HepG2 (cell line): ENCODE measurements around the gene ZKSCAN3. TPM values are rescaled to one million over a fixed set of nuclear protein-coding genes. Genes with fewer than 3 reads are reported as not detected.

Experiments
- ATAC-seq: fragments of 200-7000 bp; cut with Tn5 transposase; 3 replicates; pipeline ENCODE4 v1.9.1; 2020; ENCODE audit warnings: mild to moderate bottlenecking, moderate library complexity
- BruUV-seq: library from RNA; stranded (reverse); fragments of 400-500 nt; replicated peaks from 2 replicates; lab custom pipeline; 2021; lab: Mats Ljungman, UMichigan
- CTCF ChIA-PET: fragments of 300-600 bp; formaldehyde crosslinking; extraction: SDS; loops from one replicate; lab custom pipeline; 2021; ENCODE audit warnings: low total read pairs, inconsistent platforms, low intra/inter-chr PET ratio; lab: Yijun Ruan, JAX
- POLR2A ChIA-PET: fragments of 350-600 bp; sonication (Branson Sonifier 250); formaldehyde crosslinking; loops from one replicate; lab custom pipeline; 2020; ENCODE audit warnings: antibody characterized with exemption, inconsistent platforms; lab: Yijun Ruan, JAX
- DNase-seq: peaks from one replicate; pipeline ENCODE4 v3.0.0-alpha.2; 2015; ENCODE audit warnings: low spot score
- FAIRE-seq: peaks from 3 replicates; lab custom pipeline; 2011; peaks lifted over from hg19 to GRCh38; lab: Jason Lieb, UNC
- H2AFZ ChIP-seq: one replicate; pipeline ENCODE4 v1.6.1; 2011; ENCODE audit warnings: low read length, inconsistent platforms
- H3K27ac ChIP-seq: fragments of 300-600 bp; 3 replicates; pipeline ENCODE4 v1.8.0; 2011; ENCODE audit warnings: mixed run types, mild to moderate bottlenecking, mixed read lengths, low read length, inconsistent platforms; ENCODE audit not compliant: insufficient read depth; ENCODE audit errors: extremely low read length
- H3K27me3 ChIP-seq, 2 experiments: fragments of 200-600 bp in 1 of 2; 2 replicates in 1 of 2; 3 replicates in 1 of 2; pipeline versions ENCODE4 v1.6.0 to v1.8.0; 2011; ENCODE audit warnings: low read length in 2 of 2, mild to moderate bottlenecking in 2 of 2, moderate library complexity in 2 of 2, inconsistent platforms in 1 of 2; ENCODE audit not compliant: insufficient read depth in 2 of 2, control insufficient read depth in 1 of 2
- H3K36me3 ChIP-seq, 2 experiments: fragments of 200-600 bp in 1 of 2; replicated peaks in 1 of 2; 2 replicates in 1 of 2; 3 replicates in 1 of 2; pipeline versions ENCODE4 v1.5.1 to v1.8.0; 2011; ENCODE audit warnings: low read length in 2 of 2, inconsistent platforms in 1 of 2; ENCODE audit not compliant: insufficient read depth in 2 of 2, control insufficient read depth in 1 of 2
- H3K4me1 ChIP-seq: 2 replicates; pipeline ENCODE4 v1.5.1; 2012; ENCODE audit warnings: low read length, inconsistent platforms; ENCODE audit not compliant: insufficient read depth
- H3K4me2 ChIP-seq: 2 replicates; pipeline ENCODE4 v1.6.0; 2011; ENCODE audit warnings: low read depth, low read length, inconsistent platforms
- H3K4me3 ChIP-seq, 3 experiments: fragments of 200-600 bp in 1 of 3; sonication (generic), shearing (Covaris generic) in 1 of 3; replicated peaks in 1 of 3; 2 replicates each; pipeline ENCODE4 v1.5.1; 2011 to 2016; ENCODE audit warnings: low read length in 3 of 3, inconsistent platforms in 2 of 3, low read depth in 2 of 3, mild to moderate bottlenecking in 2 of 3, control low read depth in 1 of 3, mixed read lengths in 1 of 3; ENCODE audit not compliant: insufficient read depth in 1 of 3
- H3K79me2 ChIP-seq: one replicate; pipeline ENCODE4 v1.6.1; 2011; ENCODE audit warnings: low read length, inconsistent platforms; ENCODE audit not compliant: insufficient read depth
- H3K9ac ChIP-seq: 2 replicates; pipeline ENCODE4 v1.6.0; 2011; ENCODE audit warnings: mild to moderate bottlenecking, low read depth, low read length, inconsistent platforms; ENCODE audit not compliant: insufficient read depth
- H3K9me3 ChIP-seq: 2 replicates; pipeline ENCODE4 v1.5.1; 2012; ENCODE audit warnings: mild to moderate bottlenecking, low read length
- H4K20me1 ChIP-seq: 2 replicates; pipeline ENCODE4 v1.6.0; 2011; ENCODE audit warnings: inconsistent platforms, mild to moderate bottlenecking, low read length, moderate library complexity; ENCODE audit not compliant: insufficient read depth
- ARID3A ChIP-seq: IDR thresholded peaks from 2 replicates; pipeline ENCODE4 v1.6.1; 2012; ENCODE audit warnings: low read depth, low read length, improper control_type of control experiment
- BRCA1 ChIP-seq: sonication (generic); formaldehyde crosslinking; IDR thresholded peaks from 2 replicates; pipeline ENCODE4 v1.4.0; 2020; ENCODE audit warnings: missing genetic modification reagents
- CEBPG ChIP-seq: IDR thresholded peaks from 2 replicates; pipeline ENCODE4 v1.6.1; 2016
- FOXP4 ChIP-seq: sonication (generic); formaldehyde crosslinking; IDR thresholded peaks from 2 replicates; pipeline ENCODE4 v1.4.0; 2020; ENCODE audit warnings: missing genetic modification reagents
- HNF4A ChIP-seq: sonication (generic); formaldehyde crosslinking; IDR thresholded peaks from 2 replicates; pipeline ENCODE4 v1.4.0; 2020; ENCODE audit warnings: missing genetic modification reagents
- KLF15 ChIP-seq: sonication (generic); formaldehyde crosslinking; IDR thresholded peaks from 2 replicates; pipeline ENCODE4 v1.8.1; 2023; ENCODE audit warnings: borderline replicate concordance, mild to moderate bottlenecking, inconsistent platforms, missing genetic modification reagents, mixed read lengths
- POLR2AphosphoS5 ChIP-seq: IDR thresholded peaks from 2 replicates; pipeline ENCODE4 v1.6.1; 2012; ENCODE audit warnings: low read depth, low read length
- RORA ChIP-seq: sonication (generic); formaldehyde crosslinking; IDR thresholded peaks from 2 replicates; pipeline ENCODE4 v1.5.0; 2020; ENCODE audit warnings: mild to moderate bottlenecking, missing genetic modification reagents, moderate library complexity
- ZNF616 ChIP-seq: sonication (generic); formaldehyde crosslinking; IDR thresholded peaks from 2 replicates; pipeline ENCODE4 v1.5.0; 2020; ENCODE audit warnings: low read depth, mild to moderate bottlenecking, missing genetic modification reagents
- ZNF646 ChIP-seq: sonication (generic); formaldehyde crosslinking; IDR thresholded peaks from 2 replicates; pipeline ENCODE4 v1.9.0; 2021; ENCODE audit warnings: mild to moderate bottlenecking, missing genetic modification reagents
- ZNF713 ChIP-seq: sonication (generic); formaldehyde crosslinking; IDR thresholded peaks from 2 replicates; pipeline ENCODE4 v1.4.0; 2020; ENCODE audit warnings: mild to moderate bottlenecking, missing genetic modification reagents
- WGBS: methylation state at CpG from one replicate; pipeline ENCODE4 v1.1.6; 2017; ENCODE audit warnings: low lambda C conversion rate; 5-methylcytosine and 5-hydroxymethylcytosine counted together
- in situ Hi-C: cut with HindIII; loops from 2 replicates; pipeline ENCODE4 v1.10.0; 2017; ENCODE audit warnings: low pct_unique_long_range_greater_than_20kb; ENCODE audit not compliant: extremely low pct_ligation_motif_present
- intact Hi-C: fragments of 100-400 bp; cut with micrococcal nuclease; formaldehyde crosslinking; loops from one replicate; pipeline ENCODE4 v1.10.0; 2022; ENCODE audit not compliant: unreplicated experiment
- polyA plus RNA-seq, 8 experiments: library from polyadenylated mRNA; depleted of rRNA in 3 of 8; stranded (reverse) in 7 of 8; unstranded in 1 of 8; fragments of >200 nt; fragmentation: Illumina TruSeq in 4 of 8; extraction: Trizol in 4 of 8; gene quantifications; 2 replicates each; pipeline versions ENCODE4 v1.2.1 to v1.2.3, GENCODE V29; 2011 to 2016; ENCODE audit warnings: low read depth in 4 of 8, missing spikeins in 1 of 8, mixed read lengths in 1 of 8; ENCODE audit not compliant: insufficient read depth in 1 of 8
- total RNA-seq, 5 experiments: library from RNA; depleted of rRNA; stranded (reverse); fragments of >200 nt; fragmentation: Illumina TruSeq; extraction: Trizol; gene quantifications; 2 replicates each; pipeline ENCODE4 v1.2.3, GENCODE V29; 2016; ENCODE audit warnings: low read depth in 1 of 5

Gene ZKSCAN3
- total and polyA plus RNA-seq, 2 of the 13 experiments (the other 11 are each of a cell fraction or from before 2014, with no cell fraction given) = 3.3 to 7.4 TPM

GRCh38 chr6:28383235-28384142 lies 33.7 kb downstream of the ZKSCAN3 start (continued):
- peak; percentile 70 for TF ChIP-seq FOXP4 (CRISPR knock-in tag)
- TF ChIP-seq HNF4A (CRISPR knock-in tag) = peak; percentile 82
- 0 out of 2 replicates have a peak, but pooled peaks have one; percentile 10 for TF ChIP-seq RORA (CRISPR knock-in tag)
- TF ChIP-seq, all 625 proteins: peak for 362

GRCh38 chr6:28384143-28384533 lies 34.4 kb downstream of the ZKSCAN3 start:
- in situ Hi-C loops (no loop called here), intact Hi-C loops (loop anchor here (5.0 kb wide), 1 partner anchor 203 kb away; a partner anchor contains a TSS)
- CTCF ChIA-PET = interaction anchor here (0.7 kb wide), 1 partner anchor 258 kb away, joined by 3 read pairs; no protein-coding TSS in a partner anchor
- Histone ChIP-seq H3K27ac (peak overlapping the region; percentile 56), H3K4me2 (peak overlapping the region; percentile 85), H3K4me1 (peaks cover 39% of the 10 kb centered on the region), H3K79me2 (no peaks in the 10 kb centered on the region), H4K20me1 (no peaks in the 10 kb centered on the region), H3K36me3 (peaks cover 7 to 38% of the 10 kb centered on the region in 2 experiments), H2AFZ (no peak overlapping the region), H3K9me3 (no peaks in the 10 kb centered on the region), H3K27me3 (no peaks in the 10 kb centered on the region), H3K4me3 (no peak overlapping the region; a peak in 1 of 6 replicates), H3K9ac (peak overlapping the region; percentile 67)
- BruUV-seq = no TSS peak
- FAIRE-seq (no peak), ATAC-seq (no peak), DNase-seq (no peak)
- POLR2A ChIA-PET = interaction anchor here (0.9 to 3.2 kb wide), 17 partner anchors 13 to 491 kb away, joined by 3 to 27 read pairs (median 7); partner anchors contain the start of genes PGBD1, ZKSCAN3, ZKSCAN4 and ZKSCAN8
- WGBS = 77% methylated on average over 2 of the region's 2 CpGs
- TF ChIP-seq CEBPG (CRISPR knock-in tag) (no peak), ZNF616 (CRISPR knock-in tag) (no peak), ARID3A (no peak), POLR2AphosphoS5 (no peak), BRCA1 (no peak), ZNF713 (CRISPR knock-in tag) (no peak), ZNF646 (CRISPR knock-in tag) (no peak), KLF15 (no peak)
